ENCODE results near the gene CNTNAP4.

The CNTNAP4 gene

GRCh38 chr16:76241755-76242154 is 35.4 kb upstream of the CNTNAP4 start:
- TF ChIP-seq CTCF (IDR thresholded peaks at IDR 0.05; ENCODE audit: control insufficient read depth, insufficient read depth, low read depth, low read length, missing control alignments) = no peak
- no peak overlapping the region for H3K4me3 ChIP-seq (ENCODE audit: control insufficient read depth, low read depth, low read length)
- DNase-seq (ENCODE audit: low read depth) = no peak

GRCh38 chr16:76243620-76244019 is 33.6 kb upstream of the CNTNAP4 start:
- no peak overlapping the region for H3K4me3 ChIP-seq (ENCODE audit: control insufficient read depth, low read depth, low read length)
- no peak for TF ChIP-seq CTCF (IDR thresholded peaks at IDR 0.05; ENCODE audit: control insufficient read depth, insufficient read depth, low read depth, low read length, missing control alignments)
- no peak for DNase-seq (ENCODE audit: low read depth)

DNA sequence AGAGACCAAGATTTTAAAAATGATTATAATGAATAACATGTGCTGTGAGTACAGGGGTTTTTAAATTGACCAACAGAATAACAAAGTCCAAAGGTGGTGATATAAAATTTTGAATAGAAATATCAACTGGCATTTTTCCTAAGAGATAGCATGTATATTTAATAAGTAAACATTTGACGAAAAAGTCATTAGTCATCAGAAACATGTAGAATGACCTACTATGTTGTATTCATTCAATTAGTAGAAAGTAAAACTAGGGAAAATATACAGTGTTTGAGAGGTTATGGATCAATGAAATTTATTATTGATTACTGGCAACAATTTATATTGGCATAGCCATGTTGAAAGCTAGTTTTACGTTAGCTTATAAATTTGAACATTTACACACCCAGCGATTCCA is 30.6 kb upstream of the CNTNAP4 start:
- no peak for TF ChIP-seq CTCF (IDR thresholded peaks at IDR 0.05; ENCODE audit: control insufficient read depth, insufficient read depth, low read depth, low read length, missing control alignments)
- DNase-seq (ENCODE audit: low read depth) = no peak
- no peak overlapping the region for H3K4me3 ChIP-seq (ENCODE audit: control insufficient read depth, low read depth, low read length)

DNA sequence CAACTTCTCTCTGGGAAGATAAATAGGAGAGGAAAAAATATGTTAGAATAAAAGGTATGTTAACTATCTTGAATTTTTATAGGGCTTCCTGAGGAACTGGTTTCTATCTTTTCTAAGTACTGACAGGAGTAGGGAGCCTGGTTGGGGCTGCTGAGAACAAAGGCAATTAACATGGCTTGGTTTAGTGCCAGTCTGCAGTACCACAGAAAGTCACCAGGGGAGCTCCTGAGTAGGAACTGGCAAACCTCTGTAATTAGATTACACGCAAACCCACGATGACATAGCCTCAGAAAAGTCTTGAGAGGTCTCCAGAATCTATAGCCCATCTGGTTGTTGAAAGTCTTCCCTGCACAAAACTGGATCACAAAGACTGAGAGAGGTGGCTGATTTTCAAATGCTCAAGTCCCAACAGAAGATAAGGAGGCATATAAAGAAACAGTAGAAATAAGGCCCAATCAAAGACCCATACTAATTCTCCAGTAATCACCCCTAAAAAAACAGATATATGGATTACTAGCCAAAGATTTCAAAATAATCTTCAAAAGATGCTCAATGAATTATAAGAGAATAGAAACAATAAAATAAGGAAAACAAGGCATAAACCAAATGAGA is 11.7 kb upstream of the CNTNAP4 start:
- no peak for TF ChIP-seq CTCF (IDR thresholded peaks at IDR 0.05; ENCODE audit: control insufficient read depth, insufficient read depth, low read depth, low read length, missing control alignments)
- no peak overlapping the region for H3K4me3 ChIP-seq (ENCODE audit: control insufficient read depth, low read depth, low read length)
- DNase-seq (ENCODE audit: low read depth) = no peak

GRCh38 chr16:76268824-76269223 is 8.4 kb upstream of the CNTNAP4 start:
- TF ChIP-seq CTCF (IDR thresholded peaks at IDR 0.05; ENCODE audit: control insufficient read depth, insufficient read depth, low read depth, low read length, missing control alignments) = no peak
- no peak overlapping the region for H3K4me3 ChIP-seq (ENCODE audit: control insufficient read depth, low read depth, low read length)
- no peak for DNase-seq (ENCODE audit: low read depth)

GRCh38 chr16:76277460-76278030 is 344 bp downstream of the CNTNAP4 start:
- TF ChIP-seq CTCF (IDR thresholded peaks at IDR 0.05; ENCODE audit: control insufficient read depth, insufficient read depth, low read depth, low read length, missing control alignments) = no peak
- no peak for DNase-seq (ENCODE audit: low read depth)
- no peak overlapping the region for H3K4me3 ChIP-seq (ENCODE audit: control insufficient read depth, low read depth, low read length)

Measured in AG09309 (cell line).